ENCODE results near the gene MKKS.

The MKKS gene

GRCh38 chr20:10433623-10434466 lies at the start of gene MKKS:
MKKS (minus strand) TSS chr20:10434222; CDS start chr20:10413514, 20,708 bp downstream.
- Histone ChIP-seq H3K4me1 (ENCODE audit: control insufficient read depth, insufficient read depth, low read length) (peaks cover 19% of the 10 kb centered on the region), H3K4me3 (ENCODE audit: low read depth, low read length) (peak within 1 kb of the TSS; percentile 92)

GRCh38 chr20:10483691-10484090 lies 49.7 kb upstream of the MKKS start:
- Histone ChIP-seq H3K27ac (ENCODE audit: low read depth, low read length) (no peak overlapping the region), H3K27me3 (ENCODE audit: control insufficient read depth, insufficient read depth, low read length) (no peaks in the 10 kb centered on the region), H3K9me3 (ENCODE audit: control insufficient read depth, insufficient read depth, low read length) (no peaks in the 10 kb centered on the region), H3K4me3 (ENCODE audit: low read depth, low read length) (no peak overlapping the region), H3K4me1 (ENCODE audit: control insufficient read depth, insufficient read depth, low read length) (peaks cover 10% of the 10 kb centered on the region), H3K36me3 (ENCODE audit: control insufficient read depth, insufficient read depth, low read length) (no peaks in the 10 kb centered on the region), H3K9ac (ENCODE audit: low read depth, low read length) (no peak overlapping the region)

More at GRCh38 chr20:10433623-10434466, at the start of gene MKKS:
- Histone ChIP-seq H3K36me3 (ENCODE audit: control insufficient read depth, insufficient read depth, low read length) (no peaks in the 10 kb centered on the region), H3K9me3 (ENCODE audit: control insufficient read depth, insufficient read depth, low read length) (no peaks in the 10 kb centered on the region), H3K27ac (ENCODE audit: low read depth, low read length) (peak within 1 kb of the TSS; percentile 97), H3K27me3 (ENCODE audit: control insufficient read depth, insufficient read depth, low read length) (no peaks in the 10 kb centered on the region), H3K9ac (ENCODE audit: low read depth, low read length) (peak within 1 kb of the TSS; percentile 91)

GRCh38 chr20:10481676-10482075 lies 47.7 kb upstream of the MKKS start:
- Histone ChIP-seq H3K27me3 (ENCODE audit: control insufficient read depth, insufficient read depth, low read length) (no peaks in the 10 kb centered on the region), H3K36me3 (ENCODE audit: control insufficient read depth, insufficient read depth, low read length) (no peaks in the 10 kb centered on the region), H3K9me3 (ENCODE audit: control insufficient read depth, insufficient read depth, low read length) (no peaks in the 10 kb centered on the region), H3K27ac (ENCODE audit: low read depth, low read length) (no peak overlapping the region), H3K4me1 (ENCODE audit: control insufficient read depth, insufficient read depth, low read length) (no peaks in the 10 kb centered on the region), H3K4me3 (ENCODE audit: low read depth, low read length) (no peak overlapping the region), H3K9ac (ENCODE audit: low read depth, low read length) (no peak overlapping the region)

DNA sequence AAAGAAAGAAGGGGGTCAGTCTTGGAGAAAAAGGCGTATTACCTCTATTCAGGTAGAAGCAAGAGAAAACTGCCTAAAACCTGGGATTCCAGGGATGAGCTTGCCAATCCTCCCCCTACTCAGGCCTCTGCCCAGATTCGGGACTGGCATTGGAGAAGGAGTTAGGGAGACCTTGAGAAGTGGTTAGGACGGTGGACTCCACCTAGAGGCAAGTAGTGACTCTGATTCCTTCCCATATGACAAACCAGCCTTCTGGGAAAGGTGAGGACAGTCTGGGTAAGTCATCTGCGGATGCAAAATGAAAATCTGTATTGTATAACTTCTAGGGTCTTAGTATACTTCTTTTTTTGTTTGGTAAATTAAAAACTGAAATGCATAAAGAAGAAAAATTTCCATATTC lies 44.9 kb upstream of the MKKS start:
- Histone ChIP-seq H3K9ac (ENCODE audit: low read depth, low read length) (no peak overlapping the region), H3K4me3 (ENCODE audit: low read depth, low read length) (no peak overlapping the region), H3K27me3 (ENCODE audit: control insufficient read depth, insufficient read depth, low read length) (no peaks in the 10 kb centered on the region), H3K9me3 (ENCODE audit: control insufficient read depth, insufficient read depth, low read length) (no peaks in the 10 kb centered on the region), H3K27ac (ENCODE audit: low read depth, low read length) (no peak overlapping the region), H3K4me1 (ENCODE audit: control insufficient read depth, insufficient read depth, low read length) (peaks cover 14% of the 10 kb centered on the region; the same call in 1 of the 2 replicates), H3K36me3 (ENCODE audit: control insufficient read depth, insufficient read depth, low read length) (no peaks in the 10 kb centered on the region)

GRCh38 chr20:10478205-10478604 lies 44.2 kb upstream of the MKKS start:
- H3K27ac ChIP-seq (ENCODE audit: low read depth, low read length): no peak overlapping the region
- no peak overlapping the region for H3K4me3 ChIP-seq (ENCODE audit: low read depth, low read length)
- no peaks in the 10 kb centered on the region for H3K27me3 ChIP-seq (ENCODE audit: control insufficient read depth, insufficient read depth, low read length)
- no peaks in the 10 kb centered on the region for H3K9me3 ChIP-seq (ENCODE audit: control insufficient read depth, insufficient read depth, low read length)
- no peak overlapping the region for H3K9ac ChIP-seq (ENCODE audit: low read depth, low read length)
- no peaks in the 10 kb centered on the region for H3K36me3 ChIP-seq (ENCODE audit: control insufficient read depth, insufficient read depth, low read length)
- peaks cover 16% of the 10 kb centered on the region for H3K4me1 ChIP-seq (ENCODE audit: control insufficient read depth, insufficient read depth, low read length)

DNA sequence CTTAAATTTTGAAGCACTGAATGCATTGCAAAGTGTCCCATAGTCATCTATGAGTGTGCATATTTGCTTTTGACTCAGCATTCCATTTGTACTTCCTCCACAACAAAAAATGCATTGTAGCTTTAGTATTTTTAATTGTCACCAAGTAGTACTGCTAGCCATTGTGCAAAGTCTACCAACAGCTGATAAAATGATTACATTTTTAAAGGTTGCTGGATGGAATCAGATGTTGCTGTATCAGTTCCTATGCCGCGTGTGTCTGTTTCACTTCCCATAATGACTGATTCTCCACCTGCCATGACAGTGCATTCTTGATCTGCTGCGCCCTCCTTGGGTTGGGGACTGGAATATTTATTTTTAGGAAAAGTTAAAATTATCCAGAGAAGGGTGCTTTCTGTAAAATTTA lies 42.3 kb upstream of the MKKS start:
- Histone ChIP-seq H3K27me3 (ENCODE audit: control insufficient read depth, insufficient read depth, low read length) (no peaks in the 10 kb centered on the region), H3K27ac (ENCODE audit: low read depth, low read length) (no peak overlapping the region), H3K9me3 (ENCODE audit: control insufficient read depth, insufficient read depth, low read length) (no peaks in the 10 kb centered on the region), H3K4me3 (ENCODE audit: low read depth, low read length) (no peak overlapping the region), H3K36me3 (ENCODE audit: control insufficient read depth, insufficient read depth, low read length) (no peaks in the 10 kb centered on the region), H3K4me1 (ENCODE audit: control insufficient read depth, insufficient read depth, low read length) (peaks cover 30% of the 10 kb centered on the region), H3K9ac (ENCODE audit: low read depth, low read length) (no peak overlapping the region)

DNA sequence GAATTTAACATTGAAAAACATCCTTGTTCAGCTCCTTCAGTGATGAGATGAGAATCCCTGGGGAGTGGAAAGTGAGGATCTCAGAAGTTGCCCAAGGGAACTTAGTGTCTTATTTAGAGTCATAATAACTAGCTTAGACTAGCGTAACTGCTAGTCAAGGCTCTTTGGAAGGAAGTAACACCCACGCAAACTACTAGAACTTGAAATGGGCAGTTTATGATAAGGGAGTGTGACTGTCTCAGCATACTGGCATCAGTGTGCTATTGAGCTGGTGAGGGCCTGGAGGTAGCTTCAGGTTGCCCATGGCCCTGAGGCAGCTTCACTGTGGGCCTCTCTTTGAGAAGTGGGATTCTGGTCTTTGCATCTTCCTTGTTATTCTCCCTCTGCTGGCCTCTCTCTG lies 41.2 kb upstream of the MKKS start:
- Histone ChIP-seq H3K27ac (ENCODE audit: low read depth, low read length) (no peak overlapping the region), H3K4me3 (ENCODE audit: low read depth, low read length) (no peak overlapping the region), H3K4me1 (ENCODE audit: control insufficient read depth, insufficient read depth, low read length) (peaks cover 35% of the 10 kb centered on the region), H3K9me3 (ENCODE audit: control insufficient read depth, insufficient read depth, low read length) (no peaks in the 10 kb centered on the region), H3K36me3 (ENCODE audit: control insufficient read depth, insufficient read depth, low read length) (no peaks in the 10 kb centered on the region), H3K9ac (ENCODE audit: low read depth, low read length) (no peak overlapping the region), H3K27me3 (ENCODE audit: control insufficient read depth, insufficient read depth, low read length) (no peaks in the 10 kb centered on the region)

DNA sequence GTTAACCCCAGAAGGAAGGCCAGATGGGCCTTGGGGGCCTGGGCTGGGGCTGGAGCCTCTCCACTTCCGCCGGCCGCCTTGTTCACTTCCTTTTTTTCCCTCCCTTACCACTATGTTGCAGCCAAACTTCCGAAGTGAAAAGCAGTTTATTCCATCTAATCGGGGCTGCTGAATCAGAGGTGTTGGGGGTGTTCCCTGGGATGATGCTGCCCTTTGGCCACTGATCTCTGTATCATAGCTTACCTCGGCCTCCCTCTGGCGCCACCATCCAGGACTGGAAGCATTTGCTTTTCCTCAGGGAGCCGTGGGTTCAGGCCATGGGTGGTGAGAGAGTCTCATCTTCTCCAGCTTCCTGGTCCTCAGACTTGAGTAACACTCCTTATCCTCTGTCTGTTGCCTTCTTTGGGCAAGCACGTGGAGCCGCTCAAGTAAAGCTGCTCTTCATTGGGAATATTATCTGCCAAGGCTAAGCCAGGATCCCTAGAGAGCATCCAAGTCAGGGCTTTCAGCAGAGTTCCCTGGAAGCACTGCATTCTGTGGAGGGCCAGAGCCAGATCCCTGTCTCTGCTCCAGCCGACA lies 40.7 kb upstream of the MKKS start:
- Histone ChIP-seq H3K4me1 (ENCODE audit: control insufficient read depth, insufficient read depth, low read length) (peaks cover 39% of the 10 kb centered on the region), H3K9me3 (ENCODE audit: control insufficient read depth, insufficient read depth, low read length) (no peaks in the 10 kb centered on the region), H3K9ac (ENCODE audit: low read depth, low read length) (no peak overlapping the region), H3K27me3 (ENCODE audit: control insufficient read depth, insufficient read depth, low read length) (no peaks in the 10 kb centered on the region), H3K36me3 (ENCODE audit: control insufficient read depth, insufficient read depth, low read length) (no peaks in the 10 kb centered on the region), H3K4me3 (ENCODE audit: low read depth, low read length) (no peak overlapping the region), H3K27ac (ENCODE audit: low read depth, low read length) (peak overlapping the region; percentile 58)

- Histone ChIP-seq H3K36me3 (ENCODE audit: control insufficient read depth, insufficient read depth, low read length) (no peaks in the 10 kb centered on the region), H3K27me3 (ENCODE audit: control insufficient read depth, insufficient read depth, low read length) (no peaks in the 10 kb centered on the region), H3K4me1 (ENCODE audit: control insufficient read depth, insufficient read depth, low read length) (peaks cover 56% of the 10 kb centered on the region), H3K27ac (ENCODE audit: low read depth, low read length) (peak overlapping the region; percentile 15), H3K4me3 (ENCODE audit: low read depth, low read length) (no peak overlapping the region), H3K9me3 (ENCODE audit: control insufficient read depth, insufficient read depth, low read length) (no peaks in the 10 kb centered on the region), H3K9ac (ENCODE audit: low read depth, low read length) (no peak overlapping the region)
These were observed 38.8 kb upstream of the MKKS start for GRCh38 chr20:10472871-10473270.

DNA sequence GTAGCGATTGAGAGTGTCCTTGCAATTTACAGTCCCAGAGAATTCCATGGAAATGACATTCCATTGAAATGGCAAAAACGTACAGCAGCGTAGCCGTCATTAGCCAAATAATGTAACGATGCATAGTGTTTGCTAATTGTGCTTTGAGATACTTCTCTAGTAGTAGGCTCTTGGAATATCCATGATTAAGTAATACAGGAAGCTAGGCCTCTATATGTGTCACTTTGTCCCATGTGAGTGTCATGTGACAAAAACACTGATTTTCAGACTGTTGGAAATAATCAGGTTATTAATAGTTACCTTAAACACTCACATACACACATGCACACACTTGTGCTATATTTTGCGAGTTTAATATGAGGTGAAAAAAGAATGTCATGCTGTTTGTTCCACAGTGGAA lies 36.3 kb upstream of the MKKS start:
- no peaks in the 10 kb centered on the region for H3K36me3 ChIP-seq (ENCODE audit: control insufficient read depth, insufficient read depth, low read length)
- no peaks in the 10 kb centered on the region for H3K9me3 ChIP-seq (ENCODE audit: control insufficient read depth, insufficient read depth, low read length)
- no peak overlapping the region for H3K9ac ChIP-seq (ENCODE audit: low read depth, low read length)
- H3K27me3 ChIP-seq (ENCODE audit: control insufficient read depth, insufficient read depth, low read length): no peaks in the 10 kb centered on the region
- H3K4me3 ChIP-seq (ENCODE audit: low read depth, low read length): no peak overlapping the region
- no peak overlapping the region for H3K27ac ChIP-seq (ENCODE audit: low read depth, low read length)
- peaks cover 78% of the 10 kb centered on the region for H3K4me1 ChIP-seq (ENCODE audit: control insufficient read depth, insufficient read depth, low read length)

DNA sequence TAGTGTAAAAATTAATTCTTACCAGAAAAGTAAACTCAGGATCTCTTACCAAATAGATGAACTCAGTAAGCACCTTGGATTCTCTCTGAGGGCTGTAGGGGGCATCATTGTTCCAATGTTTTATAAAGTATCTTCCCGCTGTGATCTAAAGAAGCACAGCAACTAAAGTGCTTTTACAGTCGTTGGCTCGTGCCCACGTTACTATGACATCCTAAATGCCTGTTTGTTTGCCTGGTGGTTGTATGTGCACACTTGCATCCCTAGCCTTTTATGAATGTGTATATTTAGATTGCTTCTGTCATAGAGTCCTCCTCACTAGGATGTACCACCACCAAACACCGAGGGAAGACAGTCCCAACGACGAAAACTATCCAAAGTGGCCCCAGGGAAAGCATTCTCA lies 35.6 kb upstream of the MKKS start:
- no peaks in the 10 kb centered on the region for H3K36me3 ChIP-seq (ENCODE audit: control insufficient read depth, insufficient read depth, low read length)
- H3K4me1 ChIP-seq (ENCODE audit: control insufficient read depth, insufficient read depth, low read length): peaks cover 78% of the 10 kb centered on the region
- no peak overlapping the region for H3K9ac ChIP-seq (ENCODE audit: low read depth, low read length)
- peak overlapping the region; percentile 24 for H3K27ac ChIP-seq (ENCODE audit: low read depth, low read length)
- H3K9me3 ChIP-seq (ENCODE audit: control insufficient read depth, insufficient read depth, low read length): no peaks in the 10 kb centered on the region
- H3K27me3 ChIP-seq (ENCODE audit: control insufficient read depth, insufficient read depth, low read length): no peaks in the 10 kb centered on the region
- no peak overlapping the region for H3K4me3 ChIP-seq (ENCODE audit: low read depth, low read length)

Data from HUES48 (cell line).